HCT116 (cell line): ENCODE data around the gene S100A13. TPM values are rescaled to one million over a fixed set of nuclear protein-coding genes. Genes with fewer than 3 reads are reported as not detected.

Experiments
- ATAC-seq: fragments of 200-7000 bp; cut with Tn5 transposase; 2 replicates; pipeline ENCODE4 v1.9.1; 2020; ENCODE audit warnings: mild to moderate bottlenecking, moderate library complexity
- BruUV-seq: library from RNA; stranded (reverse); fragments of 400-500 nt; replicated peaks from 2 replicates; lab custom pipeline; 2021; lab: Mats Ljungman, UMichigan
- CTCF ChIA-PET: fragments of 300-600 bp; sonication (Branson Sonifier 250); formaldehyde crosslinking; loops from one replicate; lab custom pipeline; 2021; ENCODE audit warnings: antibody characterized with exemption; lab: Charles Lee
- POLR2A ChIA-PET: fragments of 300-600, 350-600 bp; sonication (Branson Sonifier 250); formaldehyde crosslinking; loops from one replicate; lab custom pipeline; 2021; ENCODE audit warnings: antibody characterized with exemption; lab: Charles Lee
- RAD21 ChIA-PET, 2 experiments: fragments of 300-600 bp; sonication (Branson Sonifier 250); formaldehyde crosslinking; loops; one replicate each; lab custom pipeline; 2023; ENCODE audit warnings: low total read pairs in 2 of 2; ENCODE audit not compliant: uncharacterized antibody in 2 of 2, unreplicated experiment in 2 of 2, low non-redundant PET in 1 of 2; lab: Charles Lee
- DNase-seq: peaks from one replicate; pipeline ENCODE4 v3.0.0-alpha.2; 2010; ENCODE audit warnings: low read depth, low spot score
- H2AFZ ChIP-seq: fragments of 200-600 bp; shearing (Covaris generic), sonication (generic); 2 replicates; pipeline ENCODE4 v1.6.1; 2017; ENCODE audit warnings: low read depth, mixed run types, mixed read lengths, antibody characterized with exemption, low read length; ENCODE audit not compliant: poor library complexity, severe bottlenecking
- H3K27ac ChIP-seq: 2 replicates; pipeline ENCODE4 v1.5.1; 2012; ENCODE audit warnings: low read depth, low read length
- H3K27me3 ChIP-seq: fragments of 200-600 bp; sonication (generic); 2 replicates; pipeline ENCODE4 v1.6.1; 2016; ENCODE audit warnings: mixed run types, low read length, mixed read lengths; ENCODE audit not compliant: insufficient read depth
- H3K36me3 ChIP-seq, 2 experiments: fragments of 200-500 bp in 1 of 2; fragments of 200-600 bp in 1 of 2; sonication (Bioruptor generic) in 1 of 2; sonication (generic) in 1 of 2; 2 replicates each; pipeline versions ENCODE4 v1.5.1 to v1.6.1; 2014 to 2016; ENCODE audit warnings: low read length in 2 of 2, inconsistent platforms in 1 of 2, mixed read lengths in 1 of 2, mixed run types in 1 of 2; ENCODE audit not compliant: insufficient read depth in 2 of 2, control insufficient read depth in 1 of 2
- H3K4me1 ChIP-seq, 2 experiments: fragments of 200-600 bp in 1 of 2; sonication (generic) in 1 of 2; 2 replicates each; pipeline versions ENCODE4 v1.5.1 to v1.6.1; 2012 to 2017; ENCODE audit warnings: low read length in 2 of 2, inconsistent platforms in 1 of 2, mild to moderate bottlenecking in 1 of 2, mixed read lengths in 1 of 2, mixed run types in 1 of 2, moderate library complexity in 1 of 2; ENCODE audit not compliant: insufficient read depth in 2 of 2, control insufficient read depth in 1 of 2
- H3K4me2 ChIP-seq: fragments of 200-600 bp; sonication (generic); 2 replicates; pipeline ENCODE4 v1.6.1; 2017; ENCODE audit warnings: mixed run types, low read length, mixed read lengths
- H3K4me3 ChIP-seq, 2 experiments: fragments of 200-600 bp in 1 of 2; sonication (generic) in 1 of 2; replicated peaks in 1 of 2; 2 replicates each; pipeline ENCODE4 v1.5.1; 2011 to 2016; ENCODE audit warnings: low read length in 2 of 2, control low read depth in 1 of 2, low read depth in 1 of 2, mild to moderate bottlenecking in 1 of 2, mixed read lengths in 1 of 2, mixed run types in 1 of 2
- H3K79me2 ChIP-seq: fragments of 200-600 bp; sonication (generic); 2 replicates; pipeline ENCODE4 v1.6.1; 2017; ENCODE audit warnings: mild to moderate bottlenecking, mixed run types, low read length, moderate library complexity, mixed read lengths; ENCODE audit not compliant: insufficient read depth
- H3K9ac ChIP-seq: fragments of 200-600 bp; sonication (generic); 2 replicates; pipeline ENCODE4 v1.6.1; 2016; ENCODE audit warnings: low read length, mixed read lengths
- H3K9me2 ChIP-seq: fragments of 200-600 bp; sonication (generic), shearing (Covaris generic); 2 replicates; pipeline ENCODE4 v1.6.1; 2017; ENCODE audit warnings: mixed run types, mild to moderate bottlenecking, moderate library complexity; ENCODE audit not compliant: insufficient read depth
- H3K9me3 ChIP-seq, 2 experiments: fragments of 200-500 bp in 1 of 2; fragments of 200-600 bp in 1 of 2; sonication (Bioruptor generic) in 1 of 2; sonication (generic) in 1 of 2; 2 replicates each; pipeline ENCODE4 v1.6.1; 2014 to 2017; ENCODE audit warnings: low read length in 2 of 2, mixed read lengths in 2 of 2, inconsistent platforms in 1 of 2, low read depth in 1 of 2, mild to moderate bottlenecking in 1 of 2, mixed run types in 1 of 2, moderate library complexity in 1 of 2; ENCODE audit not compliant: control insufficient read depth in 1 of 2, insufficient read depth in 1 of 2
- H4K20me1 ChIP-seq: fragments of 200-600 bp; sonication (generic), shearing (Covaris generic); 2 replicates; pipeline ENCODE4 v1.6.1; 2017; ENCODE audit warnings: mixed run types, mild to moderate bottlenecking, moderate library complexity; ENCODE audit not compliant: insufficient read depth
- ELF1 ChIP-seq: IDR thresholded peaks from 2 replicates; pipeline ENCODE4 v1.6.1; 2012; ENCODE audit warnings: low read depth, borderline replicate concordance
- REST ChIP-seq: IDR thresholded peaks from 2 replicates; pipeline ENCODE4 v1.6.1; 2012; ENCODE audit warnings: low read depth
- SP1 ChIP-seq: IDR thresholded peaks from 2 replicates; pipeline ENCODE4 v1.6.1; 2012; ENCODE audit warnings: low read depth
- YY1 ChIP-seq: IDR thresholded peaks from 2 replicates; pipeline ENCODE4 v1.6.1; 2011; ENCODE audit warnings: low read length, low read depth, moderate library complexity, mild to moderate bottlenecking; ENCODE audit not compliant: insufficient replicate concordance; ENCODE audit errors: extremely low read depth
- ZNF274 ChIP-seq: fragments of 200-500 bp; sonication (Bioruptor generic); IDR thresholded peaks from 2 replicates; pipeline ENCODE4 v1.6.1; 2014; ENCODE audit warnings: mild to moderate bottlenecking, low read depth, low read length, inconsistent platforms
- intact Hi-C: fragments of 100-400 bp; cut with micrococcal nuclease; formaldehyde crosslinking; loops from 2 replicates; pipeline ENCODE4 v1.10.0; 2022
- total RNA-seq: library from RNA; stranded (reverse); gene quantifications from one replicate; pipeline ENCODE4 v1.2.1, GENCODE V29; 2021; ENCODE audit not compliant: unreplicated experiment
- TF ChIP-seq, protein P1 (sequence below): IDR thresholded peaks from 2 replicates; pipeline ENCODE4 v1.6.1; 2012

S100A13 gene
- total RNA-seq, 1 experiment from 2014 or later = 143 TPM

- TF ChIP-seq ZNF274 = no peak
- peak; percentile 54; the same call in 1 of the 2 replicates for TF ChIP-seq ELF1
- TF ChIP-seq, protein P1, sequence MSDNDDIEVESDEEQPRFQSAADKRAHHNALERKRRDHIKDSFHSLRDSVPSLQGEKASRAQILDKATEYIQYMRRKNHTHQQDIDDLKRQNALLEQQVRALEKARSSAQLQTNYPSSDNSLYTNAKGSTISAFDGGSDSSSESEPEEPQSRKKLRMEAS = peak; percentile 19; the same call in 1 of the 2 replicates
- TF ChIP-seq REST = no peak
These were observed 31.3 kb upstream of the S100A13 start, which contains the start of gene SNAPIN (continued) for GRCh38 chr1:153658400-153659174.

GRCh38 chr1:153655333-153655732, 28.0 kb upstream of the S100A13 start:
- no peak for DNase-seq
- ChIA-PET RAD21 (no interaction called here), POLR2A (interaction anchor here (1.2 kb wide), 1 partner anchor 28 kb away, joined by 3 read pairs; the partner anchor contains the start of gene S100A13)

More at GRCh38 chr1:153655333-153655732, 28.0 kb upstream of the S100A13 start:
- BruUV-seq = no TSS peak
- TF ChIP-seq SP1 (no peak), YY1 (no peak)
- no peaks in the 10 kb centered on the region for H3K9me2 ChIP-seq
- no peak overlapping the region for H3K4me2 ChIP-seq
- H2AFZ ChIP-seq = no peak overlapping the region
- H4K20me1 ChIP-seq = no peaks in the 10 kb centered on the region
- peaks cover 12% of the 10 kb centered on the region for H3K79me2 ChIP-seq
- H3K4me3 ChIP-seq = no peak overlapping the region
- ATAC-seq = no peak
- intact Hi-C loops = no loop called here
- peaks cover 10 to 28% of the 10 kb centered on the region in 2 experiments; a peak in 3 of 4 replicates for H3K4me1 ChIP-seq
- no peaks in the 10 kb centered on the region for H3K9me3 ChIP-seq
- CTCF ChIA-PET = no interaction called here
- no peak overlapping the region for H3K27ac ChIP-seq
- H3K36me3 ChIP-seq = no peaks in the 10 kb centered on the region
- H3K27me3 ChIP-seq = no peaks in the 10 kb centered on the region
- no peak overlapping the region for H3K9ac ChIP-seq
